ENCODE results near the gene CHD1.

CHD1 gene

DNA sequence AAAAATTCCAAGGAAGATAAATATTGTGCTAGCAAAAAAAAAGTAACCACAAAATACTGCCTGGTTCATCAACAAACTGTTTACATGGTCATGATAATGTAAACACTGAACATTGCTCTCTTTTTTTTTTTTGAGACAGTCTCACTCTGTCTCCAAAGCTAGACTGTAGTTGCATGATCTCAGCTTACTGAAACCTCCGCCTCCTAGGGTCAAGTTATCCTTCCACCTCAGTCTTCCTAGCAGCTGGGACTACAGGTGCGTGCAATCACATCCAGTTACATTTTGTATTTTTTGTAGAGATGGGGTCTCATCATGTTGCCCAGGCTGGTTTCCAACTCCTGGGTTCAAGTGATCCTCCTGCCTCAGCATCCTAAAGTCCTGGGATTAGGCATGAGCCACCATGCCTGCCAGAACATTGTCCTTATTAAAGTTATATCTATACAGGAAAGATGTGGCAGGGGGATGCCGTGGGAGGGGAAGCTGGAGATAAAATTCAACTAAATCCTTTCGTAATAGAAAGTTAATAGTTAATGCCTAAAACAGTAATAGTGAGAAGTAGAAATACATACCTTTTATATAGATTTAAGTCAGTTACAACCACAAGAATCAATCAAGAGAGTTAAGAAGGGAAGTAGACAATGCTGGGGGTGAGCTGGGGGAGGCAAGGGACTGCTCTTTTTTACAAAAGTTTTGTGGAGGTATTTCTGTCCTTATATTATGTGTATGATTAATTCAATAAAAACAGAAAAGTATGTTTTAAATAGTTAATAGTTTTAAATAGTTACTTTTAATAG is 103.0 kb downstream of the CHD1 start:
- Mint-ChIP-seq H3K36me3 (ENCODE audit: low read depth) (peaks cover 7% of the 10 kb centered on the region), H3K27ac (no peak overlapping the region), H3K9me3 (peaks cover 5% of the 10 kb centered on the region), H3K27me3 (no peaks in the 10 kb centered on the region), H3K4me1 (ENCODE audit: low read depth) (no peaks in the 10 kb centered on the region), H3K4me3 (no peak overlapping the region)

DNA sequence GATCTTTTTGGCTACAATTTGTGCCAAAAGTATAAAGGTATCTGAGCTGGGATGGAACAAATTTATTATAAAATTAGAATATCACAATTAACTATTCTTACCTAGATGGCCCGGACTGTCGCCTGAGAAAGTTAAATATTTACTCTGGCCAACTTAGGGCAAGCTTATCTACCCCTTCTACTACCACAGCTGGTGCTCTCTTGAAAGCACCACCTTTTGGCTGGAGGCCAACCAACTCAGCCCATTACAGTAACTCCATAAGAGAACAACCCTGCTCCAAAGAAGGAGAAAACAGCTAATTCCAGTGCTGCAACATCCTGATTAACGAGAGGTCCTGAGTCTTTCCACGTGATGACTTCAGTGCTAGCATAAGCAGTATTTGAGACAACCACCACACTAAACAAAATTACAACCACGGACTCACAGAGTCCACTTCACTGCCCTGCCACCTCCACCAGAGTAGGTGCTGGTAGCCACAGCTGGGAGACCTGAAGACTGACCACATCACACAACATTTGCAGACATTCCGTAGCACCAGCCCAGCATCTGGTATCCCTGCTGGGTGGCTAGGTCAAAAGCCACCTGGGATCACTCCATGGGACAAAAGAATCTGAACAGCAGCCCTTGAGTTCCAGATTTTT is 112.1 kb downstream of the CHD1 start:
- Mint-ChIP-seq H3K27me3 (no peaks in the 10 kb centered on the region), H3K4me1 (ENCODE audit: low read depth) (no peaks in the 10 kb centered on the region), H3K27ac (no peak overlapping the region), H3K9me3 (peaks cover 5% of the 10 kb centered on the region), H3K36me3 (ENCODE audit: low read depth) (peaks cover 7% of the 10 kb centered on the region), H3K4me3 (no peak overlapping the region)

DNA sequence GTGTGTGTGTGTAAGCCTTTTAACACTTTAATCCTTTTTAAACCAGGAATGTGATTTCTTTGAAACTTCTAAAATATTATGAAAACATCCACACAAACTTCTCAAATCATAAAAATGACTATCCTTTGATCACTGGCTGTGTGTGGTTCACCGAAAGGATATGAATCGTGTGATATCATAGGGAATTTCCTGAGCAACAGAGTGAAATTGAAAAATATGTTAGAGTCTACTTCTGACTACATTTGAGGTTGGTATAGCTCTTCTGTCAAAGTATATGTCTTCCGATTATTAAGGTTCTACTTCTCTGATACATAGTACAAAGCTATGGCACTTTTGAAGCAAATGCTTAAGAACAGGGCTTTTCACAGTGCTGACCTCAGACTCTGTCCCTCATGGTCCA is 115.1 kb downstream of the CHD1 start:
- Mint-ChIP-seq H3K27ac (no peak overlapping the region), H3K9me3 (peaks cover 3% of the 10 kb centered on the region), H3K4me3 (no peak overlapping the region), H3K36me3 (ENCODE audit: low read depth) (no peaks in the 10 kb centered on the region), H3K4me1 (ENCODE audit: low read depth) (no peaks in the 10 kb centered on the region), H3K27me3 (no peaks in the 10 kb centered on the region)

DNA sequence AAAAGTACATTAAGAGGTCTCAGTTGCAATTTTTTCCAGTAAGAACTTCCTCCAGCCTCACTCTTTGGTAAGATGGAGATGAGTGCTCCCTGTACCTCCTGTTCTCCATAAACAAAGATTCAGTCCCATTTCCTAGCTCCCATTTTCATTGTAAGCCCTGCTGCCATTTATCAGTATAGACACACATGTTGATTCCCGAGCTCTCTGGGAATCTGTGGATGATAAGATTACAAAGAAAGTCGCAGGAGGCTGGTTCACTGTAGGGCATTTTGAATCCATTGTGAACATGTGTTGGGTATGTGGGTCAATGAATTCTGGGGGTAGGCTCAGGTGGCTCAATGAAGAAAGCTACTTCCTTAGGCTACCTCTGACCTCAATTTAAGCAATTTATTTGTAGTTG is 118.6 kb downstream of the CHD1 start:
- H3K27me3 Mint-ChIP-seq: no peaks in the 10 kb centered on the region
- H3K4me1 Mint-ChIP-seq (ENCODE audit: low read depth): no peaks in the 10 kb centered on the region
- no peak overlapping the region for H3K27ac Mint-ChIP-seq
- H3K9me3 Mint-ChIP-seq: peaks cover 23% of the 10 kb centered on the region
- peaks cover 17% of the 10 kb centered on the region for H3K36me3 Mint-ChIP-seq (ENCODE audit: low read depth)
- no peak overlapping the region for H3K4me3 Mint-ChIP-seq

DNA sequence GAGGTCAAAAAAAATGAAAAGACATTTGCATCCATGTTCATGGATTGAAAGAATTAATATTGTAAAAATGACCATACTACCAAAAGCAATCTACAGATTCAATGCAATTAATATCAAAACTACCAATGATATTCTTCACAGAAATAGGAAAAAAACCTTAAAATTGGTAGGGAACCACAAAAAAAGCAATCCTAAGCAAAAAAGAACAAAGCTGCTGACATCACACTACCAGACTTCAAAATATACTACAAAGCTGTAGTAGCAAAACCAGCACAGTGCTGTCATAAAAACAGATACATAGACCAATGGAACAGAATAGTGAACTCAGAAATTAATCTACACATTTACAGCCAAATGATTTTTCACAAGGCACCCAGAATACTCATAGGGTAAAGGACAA is 121.0 kb downstream of the CHD1 start:
- Mint-ChIP-seq H3K36me3 (ENCODE audit: low read depth) (peaks cover 18% of the 10 kb centered on the region), H3K27ac (no peak overlapping the region), H3K9me3 (peaks cover 24% of the 10 kb centered on the region), H3K4me3 (no peak overlapping the region), H3K4me1 (ENCODE audit: low read depth) (no peaks in the 10 kb centered on the region), H3K27me3 (no peaks in the 10 kb centered on the region)

DNA sequence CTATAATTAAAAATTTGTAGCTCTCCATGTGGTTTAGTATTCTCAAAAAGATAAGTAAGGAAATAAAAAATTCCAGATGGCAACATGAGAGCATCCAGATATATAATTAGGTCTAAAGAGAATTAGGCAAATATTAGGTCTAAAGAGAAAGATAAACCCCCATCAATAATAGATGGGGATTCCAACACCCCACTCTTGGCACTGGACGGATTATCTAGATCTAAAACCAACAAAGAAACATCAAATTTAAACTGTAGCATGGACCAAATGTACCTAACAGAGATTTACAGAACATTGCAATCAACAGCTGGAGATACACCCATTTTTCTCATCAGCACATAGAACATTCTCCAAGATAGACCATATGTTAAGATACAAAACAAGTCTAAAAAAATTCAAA is 123.7 kb downstream of the CHD1 start:
- no peak overlapping the region for H3K27ac Mint-ChIP-seq
- peaks cover 24% of the 10 kb centered on the region for H3K9me3 Mint-ChIP-seq
- peaks cover 18% of the 10 kb centered on the region for H3K36me3 Mint-ChIP-seq (ENCODE audit: low read depth)
- H3K27me3 Mint-ChIP-seq: no peaks in the 10 kb centered on the region
- H3K4me1 Mint-ChIP-seq (ENCODE audit: low read depth): no peaks in the 10 kb centered on the region
- H3K4me3 Mint-ChIP-seq: no peak overlapping the region

DNA sequence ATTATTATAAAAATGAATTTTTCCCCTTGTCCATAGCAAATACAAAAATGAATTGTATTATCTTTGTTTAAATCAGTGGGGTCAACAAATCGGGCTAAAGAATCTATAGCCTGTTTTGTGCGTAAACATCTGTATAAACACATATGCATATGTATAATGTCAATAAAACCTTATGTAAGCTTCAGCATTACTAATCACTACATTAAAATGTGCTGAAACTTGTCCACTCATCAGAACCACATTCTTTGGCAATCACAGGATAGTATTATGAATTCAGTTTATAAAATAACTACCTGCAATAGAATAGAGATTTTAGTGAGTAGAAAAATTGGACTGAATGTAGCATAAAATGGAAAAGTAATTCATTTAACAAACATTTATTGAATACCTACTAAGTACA is 124.7 kb downstream of the CHD1 start:
- H3K4me3 Mint-ChIP-seq: no peak overlapping the region
- H3K27me3 Mint-ChIP-seq: no peaks in the 10 kb centered on the region
- H3K4me1 Mint-ChIP-seq (ENCODE audit: low read depth): no peaks in the 10 kb centered on the region
- peaks cover 18% of the 10 kb centered on the region for H3K36me3 Mint-ChIP-seq (ENCODE audit: low read depth)
- H3K27ac Mint-ChIP-seq: no peak overlapping the region
- peaks cover 24% of the 10 kb centered on the region for H3K9me3 Mint-ChIP-seq

All from stimulated activated naive CD8-positive, alpha-beta T cell treated with anti-CD3 and anti-CD28 coated beads, Interleukin-15, Interleukin-2, amounts not matched to agents 100 ng/mL and 50 ng/mL, for 24 hours (primary cell).